HEK293 (cell line): ENCODE measurements around the gene GPR157.

Experiments
- CTCF ChIA-PET: fragments of 350-600 bp; formaldehyde crosslinking; extraction: SDS; loops from one replicate; lab custom pipeline; 2021; ENCODE audit warnings: antibody characterized with exemption; lab: Yijun Ruan, JAX
- POLR2A ChIA-PET: fragments of 300-600 bp; formaldehyde crosslinking; extraction: SDS; loops from one replicate; lab custom pipeline; 2020; ENCODE audit warnings: antibody characterized with exemption, inconsistent platforms; lab: Yijun Ruan, JAX
- H3K27ac ChIP-seq: fragments of 200-500 bp; sonication (Bioruptor generic); 2 replicates; pipeline ENCODE4 v1.5.1; 2014; ENCODE audit warnings: low read depth, low read length, control low read depth, inconsistent platforms; ENCODE audit errors: extremely low read depth
- H3K36me3 ChIP-seq, 2 experiments: fragments of 200-500 bp in 1 of 2; sonication (Bioruptor generic) in 1 of 2; 1 replicate in 1 of 2; 2 replicates in 1 of 2; pipeline ENCODE4 v1.5.1; 2014 to 2017; ENCODE audit warnings: inconsistent platforms in 2 of 2, low read length in 2 of 2; ENCODE audit not compliant: control insufficient read depth in 2 of 2, insufficient read depth in 1 of 2
- H3K4me1 ChIP-seq: fragments of 200-500 bp; sonication (Bioruptor generic); 2 replicates; pipeline ENCODE4 v1.5.1; 2014; ENCODE audit warnings: mild to moderate bottlenecking, low read length, inconsistent platforms; ENCODE audit not compliant: control insufficient read depth, insufficient read depth
- H3K4me3 ChIP-seq: 2 replicates; pipeline ENCODE4 v1.5.1; 2011; ENCODE audit warnings: low read depth, mild to moderate bottlenecking, control low read depth, low read length, moderate library complexity
- H3K9me3 ChIP-seq: fragments of 200-500 bp; sonication (Bioruptor generic); 2 replicates; pipeline ENCODE4 v1.5.1; 2014; ENCODE audit warnings: low read depth, low read length, inconsistent platforms; ENCODE audit not compliant: control insufficient read depth, insufficient read depth
- EGR2 ChIP-seq: fragments of 450-650 bp; formaldehyde crosslinking; IDR thresholded peaks from 2 replicates; pipeline ENCODE4 v1.5.1; 2016; ENCODE audit warnings: low read depth, missing biosample characterization, missing genetic modification characterization
- FEZF1 ChIP-seq: fragments of 450-650 bp; formaldehyde crosslinking; IDR thresholded peaks from 2 replicates; pipeline ENCODE4 v1.5.1; 2016; ENCODE audit warnings: missing biosample characterization, missing genetic modification characterization
- GLI2 ChIP-seq: fragments of 450-650 bp; formaldehyde crosslinking; IDR thresholded peaks from 2 replicates; pipeline ENCODE4; 2017; ENCODE audit warnings: missing biosample characterization, missing genetic modification characterization, low read depth, borderline replicate concordance
- PRDM1 ChIP-seq: fragments of 450-650 bp; formaldehyde crosslinking; IDR thresholded peaks from 2 replicates; pipeline ENCODE4; 2016; ENCODE audit warnings: missing biosample characterization, missing genetic modification characterization
- PRDM10 ChIP-seq: fragments of 450-650 bp; formaldehyde crosslinking; IDR thresholded peaks from 2 replicates; pipeline ENCODE4 v1.5.1; 2016; ENCODE audit warnings: missing biosample characterization, missing genetic modification characterization
- PRDM2 ChIP-seq: fragments of 450-650 bp; formaldehyde crosslinking; IDR thresholded peaks from 2 replicates; pipeline ENCODE4 v1.5.1; 2016; ENCODE audit warnings: missing biosample characterization, missing genetic modification characterization, borderline replicate concordance
- SP3 ChIP-seq: fragments of 450-650 bp; formaldehyde crosslinking; IDR thresholded peaks from 2 replicates; pipeline ENCODE4 v1.5.1; 2016; ENCODE audit warnings: missing biosample characterization, missing genetic modification characterization
- TRIM28 ChIP-seq: IDR thresholded peaks from 2 replicates; pipeline ENCODE4 v1.6.1; 2011; ENCODE audit warnings: low read length, control low read depth, borderline replicate concordance
- ZBTB17 ChIP-seq: fragments of 450-650 bp; formaldehyde crosslinking; IDR thresholded peaks from 2 replicates; pipeline ENCODE4 v1.5.1; 2016; ENCODE audit warnings: missing biosample characterization, missing genetic modification characterization
- ZIC2 ChIP-seq: fragments of 450-650 bp; formaldehyde crosslinking; IDR thresholded peaks from 2 replicates; pipeline ENCODE4 v1.5.1; 2016; ENCODE audit warnings: missing biosample characterization, missing genetic modification characterization
- ZNF26 ChIP-seq: fragments of 450-650 bp; formaldehyde crosslinking; IDR thresholded peaks from 2 replicates; pipeline ENCODE4 v1.5.1; 2016; ENCODE audit warnings: missing biosample characterization, missing genetic modification characterization
- ZNF514 ChIP-seq: fragments of 450-650 bp; formaldehyde crosslinking; IDR thresholded peaks from 2 replicates; pipeline ENCODE4 v1.5.1; 2016; ENCODE audit warnings: missing biosample characterization, missing genetic modification characterization
- ZNF791 ChIP-seq: fragments of 450-650 bp; formaldehyde crosslinking; IDR thresholded peaks from 2 replicates; pipeline ENCODE4 v1.5.1; 2016; ENCODE audit warnings: missing biosample characterization, missing genetic modification characterization
- ZSCAN16 ChIP-seq: fragments of 450-650 bp; formaldehyde crosslinking; IDR thresholded peaks from 2 replicates; pipeline ENCODE4 v1.5.1; 2016; ENCODE audit warnings: missing biosample characterization, missing genetic modification characterization
- TF ChIP-seq, protein P1 (sequence below): fragments of 450-650 bp; formaldehyde crosslinking; IDR thresholded peaks from 2 replicates; pipeline ENCODE4 v1.5.1; 2017; ENCODE audit warnings: missing biosample characterization, missing genetic modification characterization

Gene GPR157

DNA sequence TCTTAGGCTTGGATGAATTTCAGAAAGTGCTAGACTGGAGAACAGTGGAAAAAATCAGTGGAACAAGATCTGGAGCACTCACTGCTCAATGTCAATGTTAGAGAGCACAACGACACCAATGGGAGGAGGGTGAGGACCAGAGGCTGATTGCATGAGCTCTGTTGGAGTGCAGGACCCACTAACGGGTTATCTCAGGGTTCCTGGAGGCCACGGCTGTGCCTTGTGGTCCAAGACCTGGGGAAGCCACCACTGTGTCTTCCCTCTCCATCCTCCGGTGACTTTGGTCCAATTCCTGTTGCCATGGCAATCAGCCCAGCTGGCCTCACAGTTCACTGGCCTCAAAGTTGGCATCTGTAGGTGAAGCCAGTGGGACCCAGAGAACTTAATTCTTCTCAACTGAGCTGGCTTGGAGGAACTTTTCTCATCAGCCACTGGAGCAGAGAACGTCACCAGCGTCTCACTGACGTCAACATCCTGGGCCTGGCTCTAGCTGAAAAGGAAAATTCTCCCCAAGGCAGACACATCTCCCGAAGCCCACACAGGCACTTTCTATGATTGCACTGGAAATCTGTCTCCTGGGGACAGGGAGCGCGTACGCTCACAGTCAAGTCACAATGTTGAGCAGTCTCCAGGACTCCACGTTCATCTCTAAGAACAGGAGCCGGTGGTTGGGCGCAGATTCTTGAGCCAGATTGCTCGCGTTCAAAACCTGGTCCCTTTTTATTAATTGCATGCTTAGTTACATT, 21.9 kb upstream of the GPR157 start:
- no peaks in the 10 kb centered on the region for H3K4me1 ChIP-seq
- H3K9me3 ChIP-seq, result no peaks in the 10 kb centered on the region
- H3K27ac ChIP-seq, result no peak overlapping the region
- ChIA-PET CTCF (interaction anchor here (1.6 kb wide), 1 partner anchor 8 kb away, joined by 7 read pairs; no protein-coding TSS in a partner anchor), POLR2A (interaction anchor here (0.5 kb wide), 1 partner anchor 33 kb away, joined by 3 read pairs; no protein-coding TSS in a partner anchor)
- H3K36me3 ChIP-seq, result peaks cover 0 to 61% of the 10 kb centered on the region in 2 experiments; a peak in 2 of 3 replicates
- no peak overlapping the region for H3K4me3 ChIP-seq
- TF ChIP-seq EGR2 (tag by site-specific recombination) (no peak), PRDM1 (no peak), GLI2 (tag by site-specific recombination) (no peak), SP3 (no peak), ZNF514 (tag by site-specific recombination) (no peak), ZSCAN16 (tag by site-specific recombination) (no peak), ZNF26 (no peak), PRDM2 (tag by site-specific recombination) (no peak), PRDM10 (tag by site-specific recombination) (no peak), FEZF1 (tag by site-specific recombination) (no peak), TRIM28 (no peak), ZBTB17 (tag by site-specific recombination) (no peak), ZNF791 (tag by site-specific recombination) (no peak), ZIC2 (tag by site-specific recombination) (no peak)
- TF ChIP-seq, protein P1, sequence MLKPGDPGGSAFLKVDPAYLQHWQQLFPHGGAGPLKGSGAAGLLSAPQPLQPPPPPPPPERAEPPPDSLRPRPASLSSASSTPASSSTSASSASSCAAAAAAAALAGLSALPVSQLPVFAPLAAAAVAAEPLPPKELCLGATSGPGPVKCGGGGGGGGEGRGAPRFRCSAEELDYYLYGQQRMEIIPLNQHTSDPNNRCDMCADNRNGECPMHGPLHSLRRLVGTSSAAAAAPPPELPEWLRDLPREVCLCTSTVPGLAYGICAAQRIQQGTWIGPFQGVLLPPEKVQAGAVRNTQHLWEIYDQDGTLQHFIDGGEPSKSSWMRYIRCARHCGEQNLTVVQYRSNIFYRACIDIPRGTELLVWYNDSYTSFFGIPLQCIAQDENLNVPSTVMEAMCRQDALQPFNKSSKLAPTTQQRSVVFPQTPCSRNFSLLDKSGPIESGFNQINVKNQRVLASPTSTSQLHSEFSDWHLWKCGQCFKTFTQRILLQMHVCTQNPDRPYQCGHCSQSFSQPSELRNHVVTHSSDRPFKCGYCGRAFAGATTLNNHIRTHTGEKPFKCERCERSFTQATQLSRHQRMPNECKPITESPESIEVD, result no peak
